Neural cell (in vitro differentiated cells): Measurements from ENCODE around the gene IL1A. TPM values are rescaled to one million over a fixed set of nuclear protein-coding genes. Genes with fewer than 3 reads are reported as not detected.

ENCODE experiments used
- H2AFZ ChIP-seq: fragments of 200-600, 300-800 bp; sonication (generic), shearing (Covaris generic); 2 replicates; pipeline ENCODE4 v1.6.0; 2014; ENCODE audit warnings: low read depth, mild to moderate bottlenecking, antibody characterized with exemption, low read length, moderate library complexity
- H3F3A ChIP-seq: fragments of 200-600 bp; shearing (Covaris generic); 2 replicates; pipeline ENCODE4 v1.6.1; 2016; ENCODE audit warnings: mild to moderate bottlenecking, moderate library complexity, mixed read lengths, antibody characterized with exemption, low read length; ENCODE audit not compliant: insufficient read depth, poor library complexity, severe bottlenecking
- H3K27ac ChIP-seq: fragments of 200-600, 300-800 bp; sonication (generic), shearing (Covaris generic); 2 replicates; pipeline ENCODE4 v1.5.1; 2014; ENCODE audit warnings: mild to moderate bottlenecking, low read length, moderate library complexity
- H3K27me3 ChIP-seq: fragments of 300-800, 200-600 bp; sonication (generic), shearing (Covaris generic); 2 replicates; pipeline ENCODE4 v1.6.0; 2014; ENCODE audit warnings: mild to moderate bottlenecking, low read depth, low read length, moderate library complexity; ENCODE audit not compliant: insufficient read depth
- H3K36me3 ChIP-seq: fragments of 300-800, 200-600 bp; sonication (generic), shearing (Covaris generic); 2 replicates; pipeline ENCODE4 v1.5.1; 2014; ENCODE audit warnings: mild to moderate bottlenecking, antibody characterized with exemption, low read length, moderate library complexity; ENCODE audit not compliant: insufficient read depth
- H3K4me2 ChIP-seq: fragments of 300-800, 200-600 bp; sonication (generic), shearing (Covaris generic); 2 replicates; pipeline ENCODE4 v1.6.0; 2014; ENCODE audit warnings: mild to moderate bottlenecking, low read length
- H3K4me3 ChIP-seq: fragments of 300-800, 200-600 bp; sonication (generic), shearing (Covaris generic); 2 replicates; pipeline ENCODE4 v1.5.1; 2014; ENCODE audit warnings: mild to moderate bottlenecking, low read length, moderate library complexity
- H3K79me2 ChIP-seq: fragments of 200-600 bp; shearing (Covaris generic); replicated peaks from 2 replicates; pipeline ENCODE4 v1.6.0; 2014; ENCODE audit warnings: mild to moderate bottlenecking, low read length, moderate library complexity; ENCODE audit not compliant: insufficient read depth
- H3K9ac ChIP-seq: fragments of 300-800, 200-600 bp; sonication (generic), shearing (Covaris generic); 2 replicates; pipeline ENCODE4 v1.6.1; 2016; ENCODE audit warnings: mild to moderate bottlenecking, low read length, mixed read lengths
- H3K9me2 ChIP-seq: fragments of 200-600 bp; shearing (Covaris generic); 2 replicates; pipeline ENCODE4 v1.6.1; 2016; ENCODE audit warnings: mild to moderate bottlenecking, low read length, mixed read lengths; ENCODE audit not compliant: insufficient read depth
- H3K9me3 ChIP-seq: fragments of 200-600, 300-800 bp; sonication (generic), shearing (Covaris generic); 2 replicates; pipeline ENCODE4 v1.6.1; 2016; ENCODE audit warnings: mild to moderate bottlenecking, mixed run types, low read length, moderate library complexity, mixed read lengths
- H4K20me1 ChIP-seq: fragments of 200-600 bp; shearing (Covaris generic); 2 replicates; pipeline ENCODE4 v1.6.1; 2016; ENCODE audit warnings: mild to moderate bottlenecking, mixed run types; ENCODE audit not compliant: insufficient read depth
- CTCF ChIP-seq: fragments of 450-650 bp; IDR thresholded peaks from 2 replicates; pipeline ENCODE4 v1.5.1; 2014; ENCODE audit warnings: antibody characterized with exemption, mild to moderate bottlenecking, moderate library complexity; ENCODE audit not compliant: poor library complexity, severe bottlenecking
- EP300 ChIP-seq: fragments of 450-650 bp; conservative IDR thresholded peaks from 2 replicates; pipeline ENCODE4 v1.6.1; 2014; ENCODE audit warnings: antibody characterized with exemption, mild to moderate bottlenecking, moderate library complexity; ENCODE audit not compliant: poor library complexity, severe bottlenecking
- EZH2 ChIP-seq: fragments of 200-600, 300-800 bp; shearing (Covaris generic), sonication (generic); IDR thresholded peaks from 2 replicates; pipeline ENCODE4 v1.6.1; 2014; ENCODE audit warnings: antibody characterized with exemption, low read length, borderline replicate concordance, mild to moderate bottlenecking; ENCODE audit not compliant: insufficient read depth, poor library complexity, severe bottlenecking
- MXI1 ChIP-seq: fragments of 450-650 bp; conservative IDR thresholded peaks from 2 replicates; pipeline ENCODE4 v1.6.1; 2014; ENCODE audit warnings: antibody characterized with exemption, mild to moderate bottlenecking; ENCODE audit not compliant: poor library complexity, severe bottlenecking
- POLR2AphosphoS5 ChIP-seq: IDR thresholded peaks from 2 replicates; pipeline ENCODE4 v1.6.1; 2012
- RAD21 ChIP-seq: fragments of 450-650 bp; conservative IDR thresholded peaks from 2 replicates; pipeline ENCODE4 v1.6.1; 2014; ENCODE audit warnings: antibody characterized with exemption, mild to moderate bottlenecking, moderate library complexity
- REST ChIP-seq: IDR thresholded peaks from 2 replicates; pipeline ENCODE4 v1.6.1; 2012; ENCODE audit warnings: borderline replicate concordance
- SMC3 ChIP-seq: fragments of 450-650 bp; conservative IDR thresholded peaks from 2 replicates; pipeline ENCODE4 v1.6.1; 2014; ENCODE audit warnings: antibody characterized with exemption, mild to moderate bottlenecking, moderate library complexity; ENCODE audit not compliant: poor library complexity
- TAF1 ChIP-seq: IDR thresholded peaks from 2 replicates; pipeline ENCODE4 v1.6.1; 2012; ENCODE audit warnings: low read depth
- polyA plus RNA-seq: library from polyadenylated mRNA; depleted of rRNA; stranded (reverse); fragments of >200 nt; gene quantifications from 2 replicates; pipeline ENCODE4 v1.2.3, GENCODE V29; 2014

IL1A gene
- polyA plus RNA-seq, 1 donor from 2014 or later = 0.14 TPM

- Histone ChIP-seq H3K4me2 (no peak overlapping the region), H3K9me2 (no peaks in the 10 kb centered on the region), H3K9ac (no peak overlapping the region), H3K79me2 (no peaks in the 10 kb centered on the region), H3K36me3 (no peaks in the 10 kb centered on the region), H2AFZ (no peak overlapping the region), H3K27me3 (no peaks in the 10 kb centered on the region), H3F3A (no peaks in the 10 kb centered on the region), H3K9me3 (no peaks in the 10 kb centered on the region), H4K20me1 (no peaks in the 10 kb centered on the region), H3K27ac (no peak overlapping the region), H3K4me3 (no peak overlapping the region)
- TF ChIP-seq CTCF = no peak
- no peak for TF ChIP-seq RAD21
- TF ChIP-seq EZH2 = no peak
- TF ChIP-seq TAF1 = no peak
- no peak for TF ChIP-seq EP300
- TF ChIP-seq MXI1 = no peak
- no peak for TF ChIP-seq SMC3
- TF ChIP-seq REST = no peak
- no peak for TF ChIP-seq POLR2AphosphoS5
Observed at GRCh38 chr2:112814278-112814677, 30.0 kb upstream of the IL1A start.

DNA sequence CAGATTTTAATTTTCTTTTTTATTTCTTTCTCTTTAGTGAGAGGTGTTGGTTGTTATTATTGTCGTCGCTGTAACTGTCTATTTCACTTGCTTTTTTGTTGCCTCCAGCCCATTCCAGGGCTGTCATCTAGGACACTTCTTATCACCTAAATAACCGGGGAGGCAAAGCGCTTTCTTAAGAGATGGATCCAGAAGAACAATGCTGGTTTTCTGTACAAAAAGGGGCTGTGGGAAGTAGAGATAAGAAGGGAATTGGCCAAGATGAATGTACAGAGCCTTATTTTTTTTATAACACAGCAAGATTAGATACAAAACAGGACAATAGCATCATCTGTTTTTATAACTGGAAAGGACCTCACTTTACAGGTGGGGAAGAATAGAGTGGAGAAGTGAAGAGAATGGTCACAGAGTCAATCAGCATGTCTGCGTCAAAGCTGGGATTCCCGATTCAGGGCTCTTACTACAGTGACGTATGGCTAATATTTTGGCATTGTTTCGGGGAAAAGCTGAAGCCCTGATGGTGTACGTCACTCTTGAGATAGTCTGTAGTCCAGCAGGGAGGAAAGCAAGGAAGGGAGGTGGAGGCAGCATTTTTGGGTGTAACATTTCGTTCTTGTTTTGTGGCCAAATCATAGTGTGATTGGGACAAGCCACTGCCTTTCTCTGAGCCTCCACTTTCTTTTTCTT, 29.1 kb upstream of the IL1A start:
- no peak overlapping the region for H3K4me2 ChIP-seq
- H3K4me3 ChIP-seq = no peak overlapping the region
- H3K9me2 ChIP-seq = no peaks in the 10 kb centered on the region
- no peak overlapping the region for H3K9ac ChIP-seq
- H3K9me3 ChIP-seq = no peaks in the 10 kb centered on the region
- H3F3A ChIP-seq = no peaks in the 10 kb centered on the region
- H2AFZ ChIP-seq = no peak overlapping the region
- no peak overlapping the region for H3K27ac ChIP-seq
- TF ChIP-seq MXI1 = no peak
- TF ChIP-seq EZH2 = no peak
- no peaks in the 10 kb centered on the region for H3K79me2 ChIP-seq
- H3K27me3 ChIP-seq = no peaks in the 10 kb centered on the region
- no peaks in the 10 kb centered on the region for H3K36me3 ChIP-seq
- H4K20me1 ChIP-seq = no peaks in the 10 kb centered on the region
